Endometrium (tissue), 2 donors: ENCODE measurements around the gene ZNF439.
"Not testable (repeated sequence)": the region's sequence is repeated elsewhere in the genome, so short reads cannot be mapped to it uniquely, and the experiment has no call there.

Source experiments
- FAIRE-seq: peaks from 2 replicates; lab custom pipeline; 2012; peaks lifted over from hg19 to GRCh38; lab: Jason Lieb, UNC
- donor health status: control.
- donor health status: control.

The ZNF439 gene

DNA sequence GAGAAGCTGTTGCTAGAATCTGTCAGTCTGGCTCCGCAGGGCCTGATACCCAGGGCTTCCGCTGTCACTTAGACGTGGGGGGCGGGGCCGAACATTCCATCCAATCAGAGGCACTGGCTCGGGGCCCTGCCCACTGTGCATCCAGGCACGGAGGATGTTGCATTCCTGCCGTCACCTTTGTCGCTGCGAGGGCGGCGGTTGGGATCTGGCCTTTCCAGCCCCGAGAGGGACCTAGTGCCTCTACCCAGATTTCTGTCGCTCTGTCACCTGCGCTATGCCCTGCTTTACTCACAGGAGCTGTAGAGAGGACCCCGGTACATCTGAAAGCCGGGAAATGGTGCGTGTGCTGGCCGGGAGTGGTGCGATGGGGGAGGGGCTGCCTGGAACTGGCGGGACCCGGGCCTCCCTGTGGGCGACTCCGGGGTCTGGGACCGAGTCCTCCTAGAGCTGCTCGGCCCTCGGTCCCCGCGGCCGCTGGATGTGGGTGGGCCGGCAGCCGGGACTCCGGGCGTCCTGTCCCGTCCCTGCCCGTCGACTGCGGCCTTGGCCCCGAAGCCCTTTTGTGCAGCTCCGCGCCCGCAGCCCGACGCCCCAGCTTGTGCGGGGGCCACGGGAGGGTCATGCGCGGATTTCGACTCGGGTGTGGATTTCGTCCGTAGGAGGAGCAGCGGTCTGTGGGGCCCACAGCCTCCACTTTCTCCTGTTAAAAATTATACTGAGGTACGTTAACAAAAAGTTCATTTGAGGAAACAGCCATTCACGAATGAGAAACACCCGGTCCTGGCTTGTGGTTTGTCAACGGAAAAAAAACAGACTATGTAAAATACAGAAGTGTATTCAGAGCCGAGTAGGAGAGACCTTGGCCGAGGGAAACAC, at the start of gene ZNF439:
TSS of gene ZNF439 (plus strand) at position 133 of the 876 bp plus-strand sequence. CDS start at position 275, 142 bp downstream.
- FAIRE-seq = peak; percentile 15

DNA sequence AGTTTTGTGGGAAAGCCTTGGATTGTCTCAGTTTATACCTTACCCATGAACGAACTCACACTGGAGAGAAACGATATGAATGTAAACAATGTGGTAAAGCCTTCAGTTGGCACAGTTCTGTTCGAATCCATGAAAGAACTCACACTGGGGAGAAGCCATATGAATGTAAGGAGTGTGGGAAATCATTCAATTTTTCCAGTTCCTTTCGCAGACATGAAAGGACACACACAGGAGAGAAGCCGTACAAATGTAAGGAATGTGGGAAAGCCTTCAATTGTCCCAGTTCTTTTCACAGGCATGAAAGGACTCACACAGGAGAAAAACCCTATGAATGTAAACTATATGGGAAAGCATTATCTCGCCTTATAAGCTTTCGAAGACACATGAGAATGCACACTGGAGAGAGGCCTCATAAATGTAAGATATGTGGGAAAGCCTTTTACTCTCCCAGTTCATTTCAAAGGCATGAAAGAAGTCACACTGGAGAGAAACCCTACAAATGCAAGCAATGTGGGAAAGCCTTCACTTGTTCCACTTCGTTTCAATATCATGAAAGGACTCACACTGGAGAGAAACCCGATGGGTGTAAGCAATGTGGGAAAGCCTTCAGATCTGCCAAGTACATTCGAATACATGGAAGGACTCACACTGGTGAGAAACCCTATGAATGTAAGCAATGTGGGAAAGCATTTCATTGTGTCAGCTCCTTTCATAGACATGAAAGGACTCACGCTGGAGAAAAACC, 42.0 kb upstream of the ZNF439 start:
- FAIRE-seq = no peak

DNA sequence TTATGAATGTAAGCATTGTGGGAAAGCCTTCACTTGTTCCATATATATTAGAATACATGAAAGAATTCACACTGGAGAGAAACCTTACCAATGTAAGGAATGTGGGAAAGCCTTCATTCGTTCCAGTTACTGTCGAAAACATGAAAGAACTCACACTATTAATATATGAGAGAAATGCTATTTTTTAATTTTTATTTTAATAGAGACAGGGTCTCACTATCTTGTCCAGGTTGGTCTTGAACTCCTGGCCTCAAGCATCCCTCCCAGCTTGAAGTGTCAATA, 41.5 kb upstream of the ZNF439 start:
- no peak for FAIRE-seq

DNA sequence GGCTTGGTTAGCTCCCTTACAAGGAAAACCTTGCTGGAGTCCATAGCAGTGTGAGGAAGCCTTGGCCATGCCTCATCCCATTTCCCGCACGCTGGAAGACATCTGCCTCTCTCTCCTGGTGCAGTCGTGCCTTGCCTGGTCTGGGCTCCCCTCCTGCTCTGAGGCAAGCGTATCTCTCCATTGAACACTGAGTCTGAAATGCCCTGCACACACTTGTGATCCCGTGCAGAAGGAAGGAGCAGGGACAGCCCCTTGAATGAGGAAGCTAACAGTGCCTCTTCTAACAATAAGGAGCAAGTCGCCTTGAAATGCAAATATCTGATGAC, 34.9 kb upstream of the ZNF439 start:
- FAIRE-seq = no peak

DNA sequence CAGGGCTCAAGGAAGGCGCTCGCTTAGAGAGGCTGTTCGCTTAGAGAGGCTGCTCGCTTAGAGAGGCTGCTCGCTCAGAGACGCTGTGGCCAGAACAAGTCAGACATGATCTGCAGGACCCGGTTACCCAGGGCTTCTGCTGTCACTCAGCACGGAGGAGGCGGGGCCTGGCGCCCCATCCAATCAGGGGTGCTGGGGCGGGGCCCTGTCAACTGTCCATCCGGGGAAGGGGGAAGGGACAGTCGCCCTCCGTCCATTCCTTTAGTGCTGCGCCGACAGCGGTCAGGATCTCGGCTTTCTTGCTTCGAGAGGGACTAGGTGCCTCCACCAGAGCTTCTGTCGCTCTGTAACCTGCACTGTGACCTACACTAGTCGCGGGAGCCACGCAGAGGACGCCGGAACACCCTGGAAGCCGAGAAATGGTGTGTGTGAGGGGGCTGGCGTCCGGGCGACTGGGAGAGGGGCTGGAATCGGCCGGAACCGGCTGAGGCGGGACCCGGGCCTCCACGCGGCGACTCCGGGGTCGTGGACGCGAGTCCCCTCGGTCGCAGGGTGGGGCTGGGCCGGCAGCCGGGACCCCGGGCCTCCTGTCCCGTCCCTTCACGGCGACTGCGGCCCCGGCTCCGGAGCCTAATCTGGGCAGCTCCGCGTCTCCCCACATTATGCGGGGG, 34.4 kb upstream of the ZNF439 start, which contains the start of gene ZNF440:
TSS of gene ZNF440 (plus strand) at position 245 of the 671 bp plus-strand sequence. CDS start at position 420, 175 bp downstream.
- peak; percentile 46 for FAIRE-seq

DNA sequence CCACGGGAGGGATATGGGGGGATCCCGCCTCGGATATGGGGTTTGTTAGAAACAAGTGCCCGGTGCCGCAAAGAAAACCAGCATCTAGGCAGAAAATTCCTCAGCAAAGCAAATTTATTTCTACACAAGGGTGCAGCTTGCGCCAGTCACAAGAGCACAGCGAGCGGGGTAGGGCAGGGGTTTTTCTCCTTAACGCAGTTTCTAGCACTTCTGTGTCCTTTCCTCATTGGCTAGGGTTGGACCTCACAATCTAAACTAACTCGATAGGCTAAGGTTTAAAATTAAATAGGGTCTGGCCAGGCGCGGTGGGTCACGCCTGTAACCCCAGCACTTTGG, 33.9 kb upstream of the ZNF439 start:
- FAIRE-seq = no peak

DNA sequence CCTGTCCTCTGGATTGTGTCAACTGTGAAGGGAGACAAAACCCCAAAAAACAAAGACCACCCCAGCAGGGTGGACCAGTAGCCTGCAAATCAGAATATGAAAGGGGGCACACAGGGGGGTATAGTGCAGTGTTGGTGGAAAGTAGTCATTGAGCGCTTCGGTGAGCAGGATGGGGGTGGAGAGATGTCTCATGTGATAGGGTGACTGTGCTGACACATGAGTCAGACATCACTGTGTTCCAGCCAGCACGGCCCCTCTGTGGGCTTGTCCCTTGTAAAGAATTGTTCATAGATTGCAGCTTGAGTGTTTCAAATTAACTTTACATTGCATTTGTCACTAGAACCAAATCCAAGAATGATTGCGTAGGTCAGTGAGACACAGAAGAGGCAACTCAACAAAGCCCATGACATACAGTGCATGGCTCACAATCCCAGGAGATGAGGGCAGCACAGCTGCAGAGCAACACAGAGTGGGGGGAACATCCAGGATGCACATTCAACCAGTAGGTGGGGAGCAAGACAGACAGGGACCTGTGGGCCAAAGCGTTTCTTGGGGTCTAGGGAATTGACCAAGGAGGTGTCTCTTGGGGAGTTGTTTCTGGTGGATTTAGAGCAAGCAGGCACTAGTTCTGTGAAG, 26.9 kb upstream of the ZNF439 start:
- FAIRE-seq = no peak

DNA sequence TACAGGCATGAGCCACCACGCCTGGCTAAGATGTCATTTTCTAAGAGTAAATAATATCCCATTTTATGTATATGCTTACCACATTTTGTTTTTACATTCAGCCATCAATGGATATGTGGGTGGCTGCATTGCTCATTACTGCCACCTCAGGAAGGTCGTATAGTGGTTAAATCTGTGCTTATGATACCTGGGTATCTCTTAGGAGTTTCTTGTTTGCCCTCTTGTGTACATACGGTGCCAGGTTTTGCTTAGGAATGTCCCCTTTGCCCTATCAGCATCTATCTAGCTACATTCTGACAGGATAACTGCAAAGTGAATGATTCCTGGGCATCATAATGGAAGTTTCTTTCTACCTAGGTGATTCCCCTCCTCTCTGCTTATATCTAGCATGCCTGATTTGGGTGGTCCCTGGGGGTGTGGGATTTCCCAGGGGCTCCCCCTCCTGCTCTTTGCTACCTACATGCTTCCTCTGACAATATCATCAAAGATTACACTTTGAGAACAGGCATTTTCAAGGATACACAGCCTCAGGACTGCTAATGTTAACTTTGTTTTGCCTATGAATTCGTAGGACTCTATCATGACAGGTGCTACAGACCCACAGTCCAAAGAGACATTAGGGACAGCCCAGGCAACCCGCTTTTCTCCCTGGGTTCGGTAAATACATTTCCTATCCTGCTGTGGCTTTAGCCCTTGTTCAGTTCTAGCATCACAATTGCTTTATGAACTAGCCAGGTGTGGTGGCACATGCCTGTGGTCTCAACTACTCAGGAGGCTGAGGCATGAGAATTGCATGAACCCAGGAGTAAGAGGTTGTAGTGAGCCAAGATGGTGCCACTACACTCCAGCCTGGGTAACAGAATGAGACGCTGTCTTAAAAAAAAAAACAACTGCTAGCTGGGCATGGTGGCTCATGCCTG, 19.3 kb upstream of the ZNF439 start:
- FAIRE-seq = not testable (repeated sequence)

DNA sequence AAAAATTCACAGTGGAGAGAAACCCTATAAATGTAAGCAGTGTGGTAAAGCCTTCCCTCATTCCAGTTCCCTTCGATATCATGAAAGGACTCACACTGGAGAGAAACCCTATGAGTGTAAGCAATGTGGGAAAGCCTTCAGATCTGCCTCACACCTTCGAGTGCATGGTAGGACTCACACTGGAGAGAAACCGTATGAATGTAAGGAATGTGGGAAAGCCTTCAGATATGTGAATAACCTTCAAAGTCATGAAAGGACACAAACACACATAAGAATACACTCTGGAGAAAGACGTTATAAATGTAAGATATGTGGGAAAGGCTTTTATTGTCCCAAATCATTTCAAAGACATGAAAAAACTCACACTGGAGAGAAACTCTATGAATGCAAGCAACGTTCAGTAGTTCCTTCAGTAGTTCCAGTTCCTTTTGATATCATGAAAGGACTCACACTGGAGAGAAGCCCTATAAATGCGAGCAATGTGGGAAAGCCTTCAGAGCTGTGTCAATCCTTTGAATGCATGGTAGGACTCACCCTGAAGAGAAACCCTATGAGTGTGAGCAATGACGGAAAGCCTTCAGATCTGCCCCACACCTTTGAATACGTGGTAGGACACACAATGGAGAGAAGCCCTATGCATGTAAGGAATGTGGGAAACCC, 16.1 kb upstream of the ZNF439 start:
- no peak for FAIRE-seq

DNA sequence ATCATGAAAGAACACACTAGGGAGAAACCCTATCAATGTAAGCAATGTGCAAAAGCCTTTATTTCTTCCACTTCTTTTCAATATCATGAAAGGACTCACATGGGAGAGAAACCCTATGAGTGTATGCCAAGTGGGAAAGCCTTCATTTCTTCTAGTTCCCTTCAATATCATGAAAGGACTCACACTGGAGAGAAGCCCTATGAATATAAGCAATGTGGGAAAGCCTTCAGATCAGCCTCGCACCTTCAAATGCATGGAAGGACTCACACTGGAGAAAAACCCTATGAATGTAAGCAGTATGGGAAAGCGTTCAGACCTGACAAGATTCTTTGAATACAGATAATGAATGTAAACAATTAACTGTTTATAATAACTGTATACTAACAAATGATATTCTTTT, 15.0 kb upstream of the ZNF439 start:
- FAIRE-seq = no peak

DNA sequence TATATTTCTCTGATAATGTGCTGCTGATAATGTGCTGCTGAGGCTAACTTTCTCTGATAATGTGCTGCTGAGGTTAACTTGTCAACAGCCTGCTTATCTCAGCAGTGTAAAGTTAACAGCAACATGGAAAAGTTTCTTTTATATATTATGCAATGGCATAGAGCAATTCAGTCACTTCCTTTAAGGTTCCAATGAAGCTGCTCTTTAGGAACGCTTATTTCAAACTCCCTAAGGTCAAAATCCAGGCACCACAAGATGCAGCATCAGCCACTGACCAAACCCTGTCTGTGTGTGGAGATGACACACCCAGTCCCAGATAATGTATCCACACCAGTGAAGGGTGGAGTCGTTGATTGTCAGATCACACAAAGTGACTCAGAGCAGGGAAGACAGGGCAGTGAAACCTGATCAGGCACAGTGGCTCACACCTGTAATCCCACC, 12.9 kb upstream of the ZNF439 start:
- not testable (repeated sequence) for FAIRE-seq

DNA sequence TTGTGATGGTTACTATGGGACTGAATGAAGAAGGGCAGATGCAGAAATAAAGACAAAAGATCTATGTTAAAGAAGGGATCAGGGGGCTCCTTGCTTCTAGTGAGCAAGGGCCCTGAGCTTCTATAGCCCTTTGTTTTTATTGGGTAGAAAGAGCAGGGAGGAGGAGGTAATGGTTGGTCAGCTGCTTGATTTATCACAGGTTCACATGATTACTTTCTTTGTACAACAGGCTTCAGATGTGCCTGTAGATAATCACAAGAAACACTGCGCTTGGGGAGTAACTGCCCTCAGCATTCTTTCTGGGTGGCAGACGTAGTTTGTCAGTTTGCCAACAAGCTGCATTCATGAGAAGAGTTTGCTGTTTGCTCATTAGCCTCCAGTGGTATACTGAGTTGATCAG, 4.8 kb upstream of the ZNF439 start:
- FAIRE-seq = no peak

DNA sequence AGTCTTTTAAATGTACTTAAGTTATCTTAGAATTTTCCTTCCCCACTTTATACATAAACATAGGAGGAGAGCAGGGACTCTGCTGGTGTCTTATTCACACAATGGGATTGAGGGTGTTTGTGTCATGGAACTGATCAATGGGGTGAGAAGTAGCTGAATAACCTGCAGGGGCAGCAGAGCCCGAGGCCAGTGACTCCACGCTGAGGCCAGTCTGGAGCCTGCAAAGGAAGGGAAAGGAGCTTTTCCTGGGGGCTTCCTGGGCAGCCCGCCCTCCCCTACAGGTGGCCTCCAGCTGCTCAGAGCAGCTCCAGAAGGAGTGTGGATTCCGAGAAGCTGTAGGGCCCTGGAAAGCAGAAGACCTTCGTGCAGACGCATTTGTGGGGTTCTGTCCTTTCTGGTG, 911 bp upstream of the ZNF439 start:
- FAIRE-seq = not testable (repeated sequence)

DNA sequence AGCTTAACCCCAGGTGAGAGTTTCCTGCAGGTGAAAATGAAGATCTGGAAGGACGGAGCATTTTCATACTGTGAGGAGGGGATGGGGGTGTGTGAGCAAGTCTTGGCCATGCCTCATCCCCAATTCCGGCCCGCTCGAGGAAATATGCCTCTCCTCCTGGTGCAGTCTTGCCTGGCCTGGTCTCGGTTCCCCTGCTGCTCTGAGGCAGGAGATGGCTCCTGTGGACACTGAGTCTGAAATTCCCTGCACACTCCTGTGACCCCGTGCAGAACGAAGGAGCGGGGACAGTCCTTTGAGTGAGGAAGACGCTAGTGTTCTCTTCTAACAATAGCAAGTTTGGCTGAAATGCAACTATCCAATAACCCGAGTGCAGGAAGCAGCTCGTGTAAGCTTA, 329 bp upstream of the ZNF439 start:
- no peak for FAIRE-seq

DNA sequence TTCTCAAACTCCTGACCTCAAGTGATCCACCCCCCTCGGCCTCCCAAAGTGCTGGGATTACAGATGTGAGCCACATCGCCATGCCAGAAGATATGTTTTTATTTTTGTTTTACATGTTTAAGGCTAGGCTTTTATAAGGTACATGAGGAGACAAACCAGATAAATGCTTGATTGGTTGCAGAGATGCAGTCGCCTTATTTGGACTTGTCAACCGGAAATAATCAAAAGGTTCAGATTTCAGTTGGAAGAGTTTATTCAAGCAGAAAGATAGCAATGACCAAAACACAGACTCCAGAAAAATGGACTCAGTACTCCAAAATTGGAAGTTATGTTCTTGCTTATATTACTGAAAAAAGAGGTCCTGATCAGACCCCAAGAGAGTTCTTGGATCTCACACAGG, 1.8 kb downstream of the ZNF439 start:
- not testable (repeated sequence) for FAIRE-seq

DNA sequence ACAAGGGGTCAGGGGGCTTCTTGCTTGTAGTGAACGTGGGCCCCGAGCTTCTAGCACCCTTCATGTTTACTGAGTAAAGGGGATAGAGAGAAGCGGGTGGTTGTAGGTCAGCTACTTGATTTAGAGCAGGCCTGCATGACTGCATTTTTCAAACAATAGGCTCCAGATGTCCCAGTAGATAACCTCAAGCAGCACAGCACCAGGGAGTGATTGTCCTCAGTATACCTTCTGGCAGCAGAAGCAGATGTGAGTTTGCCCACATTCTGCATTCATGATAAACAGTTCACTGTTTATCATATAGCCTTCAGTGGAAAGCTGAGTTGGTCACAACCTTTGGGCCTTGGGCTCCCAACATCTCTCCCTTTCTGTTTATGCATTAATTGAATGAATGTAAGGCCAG, 4.8 kb downstream of the ZNF439 start:
- no peak for FAIRE-seq

DNA sequence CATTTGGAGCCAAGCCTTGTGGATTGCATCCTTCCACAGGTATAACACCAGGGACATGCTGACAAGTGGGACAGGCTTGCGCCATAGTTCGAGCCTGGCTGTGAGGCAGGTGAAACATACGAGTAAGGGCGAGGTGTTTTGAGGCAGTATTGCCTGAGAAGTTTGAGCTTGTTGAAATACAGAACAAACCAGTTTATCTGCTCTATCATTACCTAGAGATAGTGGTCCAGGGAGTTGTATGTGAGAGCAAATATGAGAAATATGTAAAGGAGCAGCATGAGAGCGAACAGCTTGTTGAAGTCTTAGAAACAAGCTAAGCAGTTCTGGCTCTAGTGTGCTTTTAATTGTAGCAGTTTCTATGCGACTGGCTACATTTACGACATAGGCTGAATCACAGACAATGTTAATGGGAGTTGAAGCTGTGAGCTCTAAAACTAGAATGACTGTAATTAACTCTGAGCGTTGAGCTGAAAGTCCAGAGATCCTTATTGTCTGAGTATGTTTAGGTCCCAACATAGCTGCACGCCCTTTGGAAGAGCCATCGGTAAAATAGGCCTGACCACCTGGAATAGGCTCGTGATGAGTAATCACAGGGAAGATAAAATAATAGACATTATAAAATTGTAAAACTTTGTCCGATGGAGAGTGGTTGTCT, 8.2 kb downstream of the ZNF439 start:
- no peak for FAIRE-seq

DNA sequence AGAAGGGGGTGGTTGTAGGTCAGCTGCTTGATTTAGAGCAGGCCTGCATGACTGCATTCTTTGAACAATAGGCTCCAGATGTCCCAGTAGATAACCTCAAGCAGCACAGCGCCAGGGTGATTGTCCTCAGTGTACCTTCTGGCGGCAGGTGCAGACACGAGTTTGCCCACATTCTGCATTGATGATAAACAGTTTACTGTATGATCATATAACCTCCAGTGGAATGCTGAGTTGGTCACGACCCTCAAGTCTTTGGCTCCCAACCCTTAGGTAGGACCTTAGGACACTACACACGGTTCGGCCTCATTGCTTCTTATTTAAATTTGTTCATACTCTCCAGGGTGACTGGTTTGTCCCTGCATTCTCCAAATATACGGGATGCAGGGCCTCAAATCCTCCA, 12.2 kb downstream of the ZNF439 start:
- FAIRE-seq = no peak

DNA sequence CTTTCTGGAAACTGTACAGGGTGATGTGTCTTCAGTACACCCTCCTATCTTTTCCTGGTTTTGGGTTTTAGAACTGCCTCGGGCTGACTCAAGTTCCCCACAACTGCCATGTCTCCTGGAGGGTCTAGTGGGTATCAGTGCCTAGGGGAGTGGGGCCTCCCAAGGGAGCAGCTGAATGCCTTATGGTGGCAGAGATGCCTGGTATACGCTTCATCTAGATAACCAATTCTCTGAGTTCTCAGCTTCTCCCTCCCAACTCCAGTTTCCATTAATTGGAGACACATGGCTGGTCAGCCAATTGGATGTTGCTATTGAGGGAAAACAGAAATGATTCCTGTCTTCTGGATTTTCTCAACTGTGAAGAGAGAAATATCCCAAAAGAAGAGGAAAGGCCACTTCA, 12.8 kb downstream of the ZNF439 start:
- FAIRE-seq = no peak

DNA sequence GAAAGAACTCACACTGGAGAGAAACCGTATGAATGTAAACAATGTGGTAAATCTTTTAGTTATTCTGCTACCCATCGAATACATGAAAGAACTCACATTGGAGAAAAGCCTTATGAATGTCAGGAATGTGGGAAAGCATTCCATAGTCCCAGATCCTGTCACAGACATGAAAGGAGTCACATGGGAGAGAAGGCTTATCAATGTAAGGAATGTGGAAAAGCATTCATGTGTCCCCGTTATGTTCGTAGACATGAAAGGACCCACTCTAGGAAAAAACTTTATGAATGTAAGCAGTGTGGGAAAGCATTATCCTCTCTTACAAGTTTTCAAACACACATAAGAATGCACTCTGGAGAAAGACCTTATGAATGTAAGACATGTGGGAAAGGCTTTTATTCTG, 19.2 kb downstream of the ZNF439 start:
- not testable (repeated sequence) for FAIRE-seq

DNA sequence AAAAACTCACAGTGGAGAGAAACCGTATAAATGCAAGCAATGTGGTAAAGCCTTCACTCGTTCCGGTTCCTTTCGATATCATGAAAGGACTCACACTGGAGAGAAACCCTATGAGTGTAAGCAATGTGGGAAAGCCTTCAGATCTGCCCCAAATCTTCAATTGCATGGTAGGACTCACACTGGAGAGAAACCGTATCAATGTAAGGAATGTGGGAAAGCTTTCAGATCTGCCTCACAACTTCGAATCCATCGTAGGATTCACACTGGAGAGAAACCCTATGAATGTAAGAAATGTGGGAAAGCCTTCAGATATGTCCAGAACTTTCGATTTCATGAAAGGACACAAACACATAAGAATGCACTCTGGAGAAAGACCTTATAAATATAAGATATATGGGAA, 19.7 kb downstream of the ZNF439 start:
- no peak for FAIRE-seq
